B cell (primary cell): Measurements from ENCODE around the gene ASTN2. TPM values are rescaled to one million over a fixed set of nuclear protein-coding genes. Genes with fewer than 3 reads are reported as not detected.

Source experiments
- ATAC-seq: fragments of 200-7000 bp; cut with Tn5 transposase; one replicate; pipeline ENCODE4 v1.10.0; 2021; ENCODE audit warnings: low read depth, mild to moderate bottlenecking, moderate number of reproducible peaks, moderate library complexity
- CTCF ChIA-PET: fragments of 350-600 bp; sonication (Branson Sonifier 250); formaldehyde crosslinking; loops from one replicate; lab custom pipeline; 2021; ENCODE audit warnings: antibody characterized with exemption, inconsistent platforms; lab: Charles Lee
- POLR2A ChIA-PET: fragments of 350-600 bp; sonication (Branson Sonifier 250); formaldehyde crosslinking; loops from one replicate; lab custom pipeline; 2021; ENCODE audit warnings: antibody characterized with exemption; lab: Charles Lee
- DNase-seq: peaks from one replicate; pipeline ENCODE4 v3.0.0; 2013
- H2AFZ ChIP-seq: 2 replicates; pipeline ENCODE4 v1.6.1; 2012; ENCODE audit warnings: mild to moderate bottlenecking, low read depth, low read length; ENCODE audit not compliant: insufficient read depth, poor library complexity, severe bottlenecking
- H3K27ac ChIP-seq, 2 donors: 1 replicate in 1 of 2; 2 replicates in 1 of 2; pipeline ENCODE4 v1.5.1; 2012 to 2013; ENCODE audit warnings: low read length in 2 of 2, mild to moderate bottlenecking in 2 of 2, moderate library complexity in 1 of 2
- H3K27me3 ChIP-seq, 4 experiments: fragments of 200-600 bp in 1 of 4; sonication (generic) in 1 of 4; replicated peaks in 1 of 4; 1 replicate in 2 of 4; 2 replicates in 2 of 4; pipeline versions ENCODE4 v1.6.1 to v1.7.0; 2013 to 2016; ENCODE audit warnings: low read length in 3 of 4, mild to moderate bottlenecking in 2 of 4, mixed read lengths in 1 of 4, moderate library complexity in 1 of 4; ENCODE audit not compliant: insufficient read depth in 4 of 4, control insufficient read depth in 3 of 4; ENCODE audit errors: control extremely low read depth in 1 of 4
- H3K36me3 ChIP-seq, 2 experiments: replicated peaks in 1 of 2; 1 replicate in 1 of 2; 2 replicates in 1 of 2; pipeline versions ENCODE4 v1.6.1 to v1.7.1; 2013; ENCODE audit warnings: low read length in 1 of 2; ENCODE audit not compliant: insufficient read depth in 2 of 2, control insufficient read depth in 1 of 2; ENCODE audit errors: control extremely low read depth in 1 of 2, extremely low read depth in 1 of 2
- H3K4me1 ChIP-seq, 2 donors: fragments of 200-600 bp in 1 of 2; sonication (generic) in 1 of 2; 1 replicate in 1 of 2; 2 replicates in 1 of 2; pipeline versions ENCODE4 v1.5.1 to v1.6.1; 2013 to 2017; ENCODE audit warnings: low read length in 2 of 2; ENCODE audit not compliant: control insufficient read depth in 2 of 2, insufficient read depth in 2 of 2
- H3K4me2 ChIP-seq: replicated peaks from 2 replicates; pipeline ENCODE3; 2012; ENCODE audit warnings: mild to moderate bottlenecking, low read depth, low read length; ENCODE audit not compliant: poor library complexity, severe bottlenecking
- H3K4me3 ChIP-seq, 5 experiments: fragments of 200-600 bp in 1 of 5; sonication (generic) in 1 of 5; 1 replicate in 3 of 5; 2 replicates in 2 of 5; pipeline versions ENCODE4 v1.5.1 to v1.7.0; 2011 to 2016; ENCODE audit warnings: low read length in 4 of 5, mild to moderate bottlenecking in 4 of 5, low read depth in 2 of 5, control low read depth in 1 of 5, moderate library complexity in 1 of 5; ENCODE audit not compliant: insufficient read depth in 1 of 5; ENCODE audit errors: control extremely low read depth in 1 of 5, extremely low read depth in 1 of 5
- H3K79me2 ChIP-seq: fragments of 200-600 bp; sonication (generic); one replicate; pipeline ENCODE4 v1.6.0; 2016; ENCODE audit warnings: low read length; ENCODE audit not compliant: control insufficient read depth, insufficient read depth
- H3K9ac ChIP-seq: fragments of 200-600 bp; sonication (generic); 2 replicates; pipeline ENCODE4 v1.6.1; 2017; ENCODE audit warnings: mild to moderate bottlenecking, low read length, moderate library complexity
- H3K9me3 ChIP-seq, 3 donors: one replicate each; pipeline versions ENCODE4 v1.6.1 to v1.7.1; 2013; ENCODE audit warnings: low read length in 2 of 3; ENCODE audit not compliant: control insufficient read depth in 2 of 3, insufficient read depth in 1 of 3; ENCODE audit errors: control extremely low read depth in 1 of 3
- H4K20me1 ChIP-seq: 2 replicates; pipeline ENCODE4 v1.6.0; 2012; ENCODE audit warnings: mild to moderate bottlenecking, low read length; ENCODE audit not compliant: insufficient read depth, control insufficient read depth, poor library complexity, severe bottlenecking
- H3K27ac Mint-ChIP-seq: one replicate; pipeline ENCODE4 v1.8.0; 2021; ENCODE audit warnings: mixed read lengths
- H3K27me3 Mint-ChIP-seq: one replicate; pipeline ENCODE4 v1.8.0; 2021; ENCODE audit warnings: mixed read lengths
- H3K4me1 Mint-ChIP-seq: one replicate; pipeline ENCODE4 v1.8.0; 2021; ENCODE audit warnings: mixed read lengths
- H3K4me3 Mint-ChIP-seq: one replicate; pipeline ENCODE4 v1.8.0; 2021; ENCODE audit warnings: mixed read lengths
- H3K9me3 Mint-ChIP-seq: one replicate; pipeline ENCODE4 v1.8.0; 2022; ENCODE audit warnings: mixed read lengths; ENCODE audit not compliant: insufficient read depth
- CTCF ChIP-seq: fragments of 200-600 bp; IDR thresholded peaks from one replicate; pipeline ENCODE4 v1.8.0; 2022; ENCODE audit warnings: antibody characterized with exemption, mild to moderate bottlenecking
- EZH2 ChIP-seq: IDR thresholded peaks from 2 replicates; pipeline ENCODE4 v1.6.1; 2012; ENCODE audit warnings: borderline replicate concordance, low read depth, mild to moderate bottlenecking, moderate library complexity, low read length; ENCODE audit not compliant: insufficient read depth, poor library complexity, severe bottlenecking
- WGBS: methylation state at CpG from one replicate; pipeline ENCODE4 v1.1.5; 2013; ENCODE audit warnings: missing lambda C conversion rate; ENCODE audit not compliant: insufficient coverage; 5-methylcytosine and 5-hydroxymethylcytosine counted together
- intact Hi-C: fragments of 100-400 bp; cut with micrococcal nuclease; formaldehyde crosslinking; loops from one replicate; pipeline ENCODE4 v1.10.0; 2022
- polyA plus RNA-seq: library from polyadenylated mRNA; depleted of rRNA; stranded (reverse); fragments of >200 nt; gene quantifications from 2 replicates; pipeline ENCODE4 v1.2.3, GENCODE V29; 2012
- total RNA-seq, 2 donors: library from RNA; stranded (reverse); fragments of 120-200 nt in 1 of 2; gene quantifications; 1 replicate in 1 of 2; 2 replicates in 1 of 2; pipeline versions ENCODE4 v1.2.3 to v1.2.4, GENCODE V29; 2013 to 2022

The ASTN2 gene
- total and polyA plus RNA-seq, 2 donors (not counting 1 experiment from before 2014, with no cell fraction given): 1.2 to 3.6 TPM

- no peak for TF ChIP-seq CTCF
- TF ChIP-seq EZH2: no peak
- no peaks in the 10 kb centered on the region for H3K79me2 ChIP-seq
- Mint-ChIP-seq H3K4me1 (no peaks in the 10 kb centered on the region), H3K4me3 (no peak overlapping the region), H3K27me3 (peaks cover 4% of the 10 kb centered on the region), H3K27ac (no peak overlapping the region), H3K9me3 (peaks cover 3% of the 10 kb centered on the region)
- no peak overlapping the region for H3K9ac ChIP-seq
- DNase-seq (no peak), ATAC-seq (no peak)
- H3K36me3 ChIP-seq: no peaks in the 10 kb centered on the region
- H3K4me3 ChIP-seq: no peak overlapping the region
- H3K27ac ChIP-seq: no peak overlapping the region
- no peak overlapping the region for H3K4me2 ChIP-seq
- no peaks in the 10 kb centered on the region for H3K9me3 ChIP-seq
- no peaks in the 10 kb centered on the region for H3K27me3 ChIP-seq
- H3K4me1 ChIP-seq: no peaks in the 10 kb centered on the region
- CTCF ChIA-PET: no interaction called here
- H2AFZ ChIP-seq: no peak overlapping the region
- intact Hi-C loops: no loop called here
- no peaks in the 10 kb centered on the region for H4K20me1 ChIP-seq
- WGBS: no CpG with 5 or more reads among the region's 5 CpGs
- POLR2A ChIA-PET: no interaction called here
Observed at GRCh38 chr9:117395151-117395650, 19.7 kb downstream of the ASTN2 start.

GRCh38 chr9:117394655-117395054 is 20.2 kb downstream of the ASTN2 start:
- Histone ChIP-seq H3K79me2 (no peaks in the 10 kb centered on the region), H3K36me3 (no peaks in the 10 kb centered on the region), H3K27ac (no peak overlapping the region), H4K20me1 (no peaks in the 10 kb centered on the region), H3K9ac (no peak overlapping the region), H2AFZ (no peak overlapping the region), H3K4me1 (no peaks in the 10 kb centered on the region), H3K4me2 (no peak overlapping the region), H3K4me3 (no peak overlapping the region), H3K27me3 (no peaks in the 10 kb centered on the region), H3K9me3 (no peaks in the 10 kb centered on the region)
- Mint-ChIP-seq H3K27ac (no peak overlapping the region), H3K4me1 (no peaks in the 10 kb centered on the region), H3K9me3 (peaks cover 4% of the 10 kb centered on the region), H3K4me3 (no peak overlapping the region), H3K27me3 (no peaks in the 10 kb centered on the region)
- ATAC-seq: no peak
- WGBS: 70% methylated on average over 4 of the region's 4 CpGs
- DNase-seq: no peak
- ChIA-PET POLR2A (no interaction called here), CTCF (no interaction called here)
- no peak for TF ChIP-seq CTCF
- no peak for TF ChIP-seq EZH2
- intact Hi-C loops: no loop called here
